GM13976 (cell line): ENCODE results near the gene ZNF816.
"Not testable (repeated sequence)": the region's sequence is repeated elsewhere in the genome, so short reads cannot be mapped to it uniquely, and the experiment has no call there.

ENCODE experiments used
- DNase-seq: peaks from one replicate; pipeline ENCODE4 v3.0.0; 2012; ENCODE audit warnings: low spot score
- in situ Hi-C: fragments of 300-500 bp; cut with MboI; formaldehyde crosslinking; loops from one replicate; pipeline ENCODE4 v1.12.0; 2022; ENCODE audit warnings: low sequenced_read_pairs, mixed read lengths, inconsistent platforms; ENCODE audit not compliant: unreplicated experiment
- TF ChIP-seq, protein P1 (sequence below): IDR thresholded peaks from 2 replicates; pipeline ENCODE4 v1.5.1; 2012; ENCODE audit warnings: borderline replicate concordance, mild to moderate bottlenecking; ENCODE audit not compliant: insufficient read depth; ENCODE audit errors: extremely low read depth, missing control alignments, control extremely low read depth

ZNF816 gene

GRCh38 chr19:52991484-52991883 is 28.8 kb upstream of the ZNF816 start:
- no peak for DNase-seq
- in situ Hi-C loops, result no loop called here
- TF ChIP-seq, protein P1, sequence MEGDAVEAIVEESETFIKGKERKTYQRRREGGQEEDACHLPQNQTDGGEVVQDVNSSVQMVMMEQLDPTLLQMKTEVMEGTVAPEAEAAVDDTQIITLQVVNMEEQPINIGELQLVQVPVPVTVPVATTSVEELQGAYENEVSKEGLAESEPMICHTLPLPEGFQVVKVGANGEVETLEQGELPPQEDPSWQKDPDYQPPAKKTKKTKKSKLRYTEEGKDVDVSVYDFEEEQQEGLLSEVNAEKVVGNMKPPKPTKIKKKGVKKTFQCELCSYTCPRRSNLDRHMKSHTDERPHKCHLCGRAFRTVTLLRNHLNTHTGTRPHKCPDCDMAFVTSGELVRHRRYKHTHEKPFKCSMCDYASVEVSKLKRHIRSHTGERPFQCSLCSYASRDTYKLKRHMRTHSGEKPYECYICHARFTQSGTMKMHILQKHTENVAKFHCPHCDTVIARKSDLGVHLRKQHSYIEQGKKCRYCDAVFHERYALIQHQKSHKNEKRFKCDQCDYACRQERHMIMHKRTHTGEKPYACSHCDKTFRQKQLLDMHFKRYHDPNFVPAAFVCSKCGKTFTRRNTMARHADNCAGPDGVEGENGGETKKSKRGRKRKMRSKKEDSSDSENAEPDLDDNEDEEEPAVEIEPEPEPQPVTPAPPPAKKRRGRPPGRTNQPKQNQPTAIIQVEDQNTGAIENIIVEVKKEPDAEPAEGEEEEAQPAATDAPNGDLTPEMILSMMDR, result no peak

DNA sequence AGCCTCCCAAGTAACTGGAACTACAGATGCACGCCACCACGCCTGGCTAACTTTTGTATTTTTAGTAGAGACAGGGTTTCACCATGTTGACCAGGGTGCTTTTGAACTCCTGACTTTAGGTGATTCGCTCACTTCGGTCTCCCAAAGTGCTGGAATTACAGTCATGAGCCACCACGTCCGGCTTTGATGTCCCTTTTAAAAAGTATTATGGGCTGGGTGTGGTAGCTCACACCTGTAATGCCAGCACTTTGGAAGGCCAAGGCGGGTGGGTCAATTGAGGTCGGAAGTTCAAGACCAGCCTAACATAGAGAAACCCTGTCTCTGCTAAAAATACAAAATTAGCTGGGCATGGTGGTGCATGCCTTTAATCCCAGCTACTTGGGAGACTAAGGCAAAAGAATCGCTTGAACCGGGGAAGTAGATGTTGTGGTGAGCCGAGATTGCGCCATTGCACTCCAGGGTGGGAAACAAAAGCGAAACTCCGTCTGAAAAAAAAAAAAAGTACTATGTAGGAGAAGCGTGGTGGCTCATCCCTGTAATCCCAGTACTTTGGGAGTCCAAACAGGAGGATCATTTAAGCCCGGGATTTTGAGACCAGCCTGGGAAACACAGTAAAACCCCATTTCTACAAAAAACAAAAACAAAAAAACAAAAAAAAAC is 28.2 kb upstream of the ZNF816 start:
- in situ Hi-C loops, result no loop called here
- TF ChIP-seq, protein P1, result no peak

GRCh38 chr19:52988506-52988905 is 25.8 kb upstream of the ZNF816 start:
- TF ChIP-seq, protein P1, result no peak
- no peak for DNase-seq
- in situ Hi-C loops, result no loop called here

More for the DNA sequence above, 28.2 kb upstream of the ZNF816 start:
- no peak for DNase-seq

GRCh38 chr19:52987221-52987620 is 24.5 kb upstream of the ZNF816 start:
- TF ChIP-seq, protein P1, result no peak
- no peak for DNase-seq
- in situ Hi-C loops, result no loop called here

GRCh38 chr19:52983167-52983566 is 20.5 kb upstream of the ZNF816 start:
- in situ Hi-C loops, DNase-seq: not testable (repeated sequence)

GRCh38 chr19:52981329-52981728 is 18.6 kb upstream of the ZNF816 start:
- in situ Hi-C loops, result no loop called here
- DNase-seq, result no peak
- TF ChIP-seq, protein P1, result no peak

DNA sequence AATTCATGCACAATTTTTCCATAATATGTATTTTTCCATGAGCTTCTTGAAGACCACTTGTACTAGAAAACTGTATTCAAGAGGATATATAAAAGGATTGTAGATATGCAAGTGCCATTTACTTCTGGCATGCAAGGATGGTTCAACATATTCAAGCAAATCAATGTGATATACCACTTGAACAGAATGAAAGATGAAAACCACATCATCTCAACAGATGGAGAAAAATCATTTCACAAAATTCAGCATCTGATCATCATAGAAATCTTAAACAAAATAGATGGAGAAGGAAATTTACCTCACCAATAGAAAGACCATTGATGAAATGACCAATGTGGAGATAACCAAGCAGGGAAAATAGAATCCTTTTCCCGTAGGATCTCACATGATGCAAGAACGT is 5.1 kb upstream of the ZNF816 start:
- in situ Hi-C loops, result no loop called here
- no peak for DNase-seq
- TF ChIP-seq, protein P1, result no peak
